EH (cell line): ENCODE data around the gene PIK3CA.
"Not testable (repeated sequence)": the region's sequence is repeated elsewhere in the genome, so short reads cannot be mapped to it uniquely, and the experiment has no call there.

Experiments used
- DNase-seq: peaks from one replicate; pipeline ENCODE4 v3.0.0-alpha.2; 2015; ENCODE audit warnings: low read depth

Gene PIK3CA

GRCh38 chr3:179200790-179201189 lies 52.6 kb downstream of the PIK3CA start:
- no peak for DNase-seq

- not testable (repeated sequence) for DNase-seq
Observed at GRCh38 chr3:179215550-179215949, 67.4 kb downstream of the PIK3CA start.

GRCh38 chr3:179218213-179218612 lies 70.1 kb downstream of the PIK3CA start:
- DNase-seq = not testable (repeated sequence)

- no peak for DNase-seq
Observed at GRCh38 chr3:179223548-179223947, 75.4 kb downstream of the PIK3CA start.

- DNase-seq = no peak
Observed at GRCh38 chr3:179224584-179224983, 76.4 kb downstream of the PIK3CA start.

- DNase-seq = peak; percentile 20
Observed at GRCh38 chr3:179227349-179227748, 79.2 kb downstream of the PIK3CA start.

GRCh38 chr3:179229177-179229576 lies 81.0 kb downstream of the PIK3CA start:
- no peak for DNase-seq

- DNase-seq = no peak
Observed at GRCh38 chr3:179233043-179233442, 84.9 kb downstream of the PIK3CA start.

- DNase-seq = no peak
Observed at GRCh38 chr3:179234199-179234598, 86.0 kb downstream of the PIK3CA start.

GRCh38 chr3:179236669-179237301 lies 88.6 kb downstream of the PIK3CA start:
- peak; percentile 9 for DNase-seq

- DNase-seq = not testable (repeated sequence)
Observed at GRCh38 chr3:179240299-179240698, 92.1 kb downstream of the PIK3CA start.

- DNase-seq = not testable (repeated sequence)
Observed at GRCh38 chr3:179242859-179243258, 94.7 kb downstream of the PIK3CA start.

- peak; percentile 57 for DNase-seq
Observed at GRCh38 chr3:179244878-179245277, 96.7 kb downstream of the PIK3CA start.

- no peak for DNase-seq
Observed at GRCh38 chr3:179247289-179248015, 99.3 kb downstream of the PIK3CA start.

- no peak for DNase-seq
Observed at GRCh38 chr3:179250803-179251476, 102.8 kb downstream of the PIK3CA start, which contains the start of gene KCNMB3. Gene KCNMB3, minus strand, starts transcription at chr3:179251114. Its CDS starts 124 bp downstream, at chr3:179250990.

GRCh38 chr3:179256813-179257212 lies 108.7 kb downstream of the PIK3CA start:
- no peak for DNase-seq

GRCh38 chr3:179257742-179258141 lies 109.6 kb downstream of the PIK3CA start:
- DNase-seq = not testable (repeated sequence)

GRCh38 chr3:179258820-179259219 lies 110.7 kb downstream of the PIK3CA start:
- DNase-seq = no peak

- DNase-seq = not testable (repeated sequence)
Observed at GRCh38 chr3:179259959-179260756, 112.0 kb downstream of the PIK3CA start.

- DNase-seq = peak; percentile 73
Observed at GRCh38 chr3:179260949-179261765, 113.0 kb downstream of the PIK3CA start.

- no peak for DNase-seq
Observed at GRCh38 chr3:179263134-179263533, 115.0 kb downstream of the PIK3CA start.
